ENCODE measurements around the gene FOXO3.

DNA sequence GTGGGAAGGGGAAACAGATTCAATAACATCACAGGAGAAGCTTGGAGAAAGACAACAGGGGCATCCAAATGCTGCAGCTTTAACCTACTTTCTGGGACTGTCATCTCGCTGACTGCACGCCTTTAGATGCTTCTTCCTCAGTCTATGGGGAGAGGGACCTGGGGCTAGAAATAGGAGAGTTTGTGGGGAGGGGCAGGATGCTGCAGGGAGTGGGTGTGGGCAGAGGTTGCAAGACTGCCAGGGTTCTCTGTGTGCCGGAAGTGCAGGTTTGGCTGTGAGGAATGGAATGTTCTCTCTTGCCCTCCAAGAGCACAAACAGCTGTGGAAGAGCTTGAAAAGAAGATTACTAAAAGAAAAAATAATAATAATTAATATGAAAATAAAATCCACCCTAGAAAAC lies 93.2 kb downstream of the FOXO3 start:
- TF ChIP-seq REST (IDR thresholded peaks at IDR 0.05; ENCODE audit: insufficient read depth in 1 of 2, low read depth in 2 of 2, low read length in 1 of 2) (no peak), CTCF (IDR thresholded peaks at IDR 0.05) (no peak), TCF7L2 (IDR thresholded peaks at IDR 0.05; ENCODE audit: low read depth, low read length) (no peak)
